Measurements from ENCODE around the gene TAS2R46. TPM values are rescaled to one million over a fixed set of nuclear protein-coding genes. Genes with fewer than 3 reads are reported as not detected.

The TAS2R46 gene
- total RNA-seq, 1 donor from 2014 or later: 0.82 TPM

- DNase-seq (ENCODE audit: low spot score): no peak
- H3K4me3 Mint-ChIP-seq (ENCODE audit: unreplicated experiment): no peak overlapping the region
- H3K36me3 Mint-ChIP-seq (ENCODE audit: low read depth, unreplicated experiment): peaks cover 6% of the 10 kb centered on the region
- no peaks in the 10 kb centered on the region for H3K4me1 Mint-ChIP-seq (ENCODE audit: unreplicated experiment)
- H3K27ac Mint-ChIP-seq (ENCODE audit: unreplicated experiment): no peak overlapping the region
- TF ChIP-seq, protein P1, sequence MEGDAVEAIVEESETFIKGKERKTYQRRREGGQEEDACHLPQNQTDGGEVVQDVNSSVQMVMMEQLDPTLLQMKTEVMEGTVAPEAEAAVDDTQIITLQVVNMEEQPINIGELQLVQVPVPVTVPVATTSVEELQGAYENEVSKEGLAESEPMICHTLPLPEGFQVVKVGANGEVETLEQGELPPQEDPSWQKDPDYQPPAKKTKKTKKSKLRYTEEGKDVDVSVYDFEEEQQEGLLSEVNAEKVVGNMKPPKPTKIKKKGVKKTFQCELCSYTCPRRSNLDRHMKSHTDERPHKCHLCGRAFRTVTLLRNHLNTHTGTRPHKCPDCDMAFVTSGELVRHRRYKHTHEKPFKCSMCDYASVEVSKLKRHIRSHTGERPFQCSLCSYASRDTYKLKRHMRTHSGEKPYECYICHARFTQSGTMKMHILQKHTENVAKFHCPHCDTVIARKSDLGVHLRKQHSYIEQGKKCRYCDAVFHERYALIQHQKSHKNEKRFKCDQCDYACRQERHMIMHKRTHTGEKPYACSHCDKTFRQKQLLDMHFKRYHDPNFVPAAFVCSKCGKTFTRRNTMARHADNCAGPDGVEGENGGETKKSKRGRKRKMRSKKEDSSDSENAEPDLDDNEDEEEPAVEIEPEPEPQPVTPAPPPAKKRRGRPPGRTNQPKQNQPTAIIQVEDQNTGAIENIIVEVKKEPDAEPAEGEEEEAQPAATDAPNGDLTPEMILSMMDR (IDR thresholded peaks at IDR 0.05; ENCODE audit: unreplicated experiment): no peak
- H3K27me3 Mint-ChIP-seq (ENCODE audit: unreplicated experiment): peaks cover 3% of the 10 kb centered on the region
- no peaks in the 10 kb centered on the region for H3K9me3 Mint-ChIP-seq (ENCODE audit: unreplicated experiment)
These were observed 13.5 kb upstream of the TAS2R46 start for GRCh38 chr12:11075642-11076041.

DNA sequence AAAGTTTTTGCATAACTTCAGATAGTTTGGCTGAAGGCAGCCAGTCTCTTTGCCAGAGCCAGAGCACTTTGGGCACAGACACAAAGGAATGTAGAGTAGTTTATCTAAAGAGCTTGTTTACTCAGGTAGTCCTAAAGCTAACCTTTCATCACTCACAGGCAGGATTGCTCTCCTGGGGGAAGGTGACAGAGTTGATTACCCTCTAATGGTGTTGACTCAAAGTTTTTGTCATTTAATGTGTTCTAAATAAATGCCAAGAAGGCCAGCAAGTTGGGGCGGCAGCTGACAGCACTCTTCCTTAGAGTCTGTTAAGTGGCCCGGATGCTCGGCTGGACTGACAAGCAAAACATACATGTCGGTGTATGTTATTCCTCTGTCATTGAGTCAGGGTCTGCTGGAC is 9.3 kb upstream of the TAS2R46 start:
- Mint-ChIP-seq H3K4me3 (ENCODE audit: unreplicated experiment) (no peak overlapping the region), H3K9me3 (ENCODE audit: unreplicated experiment) (no peaks in the 10 kb centered on the region), H3K27me3 (ENCODE audit: unreplicated experiment) (peaks cover 3% of the 10 kb centered on the region), H3K27ac (ENCODE audit: unreplicated experiment) (no peak overlapping the region), H3K4me1 (ENCODE audit: unreplicated experiment) (no peaks in the 10 kb centered on the region), H3K36me3 (ENCODE audit: low read depth, unreplicated experiment) (peaks cover 6% of the 10 kb centered on the region)
- DNase-seq (ENCODE audit: low spot score): no peak
- TF ChIP-seq, protein P1 (IDR thresholded peaks at IDR 0.05; ENCODE audit: unreplicated experiment): no peak

DNA sequence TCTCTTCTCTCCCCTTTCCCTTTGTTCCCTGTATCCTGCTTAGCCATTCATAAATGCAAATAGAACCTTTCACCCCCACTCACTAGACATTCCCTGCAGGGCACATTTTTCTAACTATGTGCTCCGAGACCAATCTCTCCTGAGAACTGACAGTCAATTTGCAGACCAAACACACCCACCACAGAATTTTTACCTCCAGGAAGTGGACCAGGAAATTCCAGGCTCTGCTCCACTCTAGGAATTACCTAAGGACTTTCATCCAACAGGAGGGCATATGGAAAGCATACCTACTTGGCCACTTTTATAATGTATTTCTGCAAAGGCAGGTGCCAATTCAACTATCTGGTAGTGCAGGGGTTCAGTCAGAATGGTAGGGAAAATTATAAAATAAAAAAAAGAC is 8.9 kb upstream of the TAS2R46 start:
- H3K4me1 Mint-ChIP-seq (ENCODE audit: unreplicated experiment): no peaks in the 10 kb centered on the region
- H3K9me3 Mint-ChIP-seq (ENCODE audit: unreplicated experiment): no peaks in the 10 kb centered on the region
- peaks cover 6% of the 10 kb centered on the region for H3K36me3 Mint-ChIP-seq (ENCODE audit: low read depth, unreplicated experiment)
- peaks cover 3% of the 10 kb centered on the region for H3K27me3 Mint-ChIP-seq (ENCODE audit: unreplicated experiment)
- DNase-seq (ENCODE audit: low spot score): no peak
- TF ChIP-seq, protein P1 (IDR thresholded peaks at IDR 0.05; ENCODE audit: unreplicated experiment): no peak
- H3K27ac Mint-ChIP-seq (ENCODE audit: unreplicated experiment): no peak overlapping the region
- H3K4me3 Mint-ChIP-seq (ENCODE audit: unreplicated experiment): no peak overlapping the region

DNA sequence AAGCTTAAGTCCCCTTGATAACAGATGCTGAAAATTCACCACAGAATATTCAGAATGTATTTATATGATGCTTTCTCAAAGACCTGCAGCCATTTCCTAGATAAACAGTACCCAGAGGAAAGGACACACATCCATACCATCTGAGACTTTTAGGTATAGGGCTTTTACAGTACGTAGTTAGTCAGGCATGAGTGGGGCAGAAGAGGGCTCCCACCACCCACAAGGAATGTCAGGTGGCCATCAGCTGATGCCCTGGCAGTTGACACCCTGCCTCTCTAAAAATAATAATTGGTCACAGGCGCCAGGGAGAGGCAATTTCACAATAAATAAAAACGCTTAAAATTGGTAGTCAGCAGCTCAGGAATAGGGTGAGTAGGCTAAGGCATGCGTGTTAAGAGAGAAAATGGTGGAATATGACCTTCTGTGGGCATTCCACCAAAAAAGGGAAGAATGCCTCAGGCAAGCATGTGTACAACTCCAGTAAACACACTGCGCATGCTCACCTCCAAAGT is 7.8 kb upstream of the TAS2R46 start:
- peaks cover 6% of the 10 kb centered on the region for H3K36me3 Mint-ChIP-seq (ENCODE audit: low read depth, unreplicated experiment)
- DNase-seq (ENCODE audit: low spot score): no peak
- no peaks in the 10 kb centered on the region for H3K9me3 Mint-ChIP-seq (ENCODE audit: unreplicated experiment)
- no peak overlapping the region for H3K27ac Mint-ChIP-seq (ENCODE audit: unreplicated experiment)
- TF ChIP-seq, protein P1 (IDR thresholded peaks at IDR 0.05; ENCODE audit: unreplicated experiment): no peak
- H3K4me1 Mint-ChIP-seq (ENCODE audit: unreplicated experiment): no peaks in the 10 kb centered on the region
- H3K4me3 Mint-ChIP-seq (ENCODE audit: unreplicated experiment): no peak overlapping the region
- peaks cover 3% of the 10 kb centered on the region for H3K27me3 Mint-ChIP-seq (ENCODE audit: unreplicated experiment)

- DNase-seq (ENCODE audit: low spot score): no peak
- TF ChIP-seq, protein P1 (IDR thresholded peaks at IDR 0.05; ENCODE audit: unreplicated experiment): no peak
- no peaks in the 10 kb centered on the region for H3K4me1 Mint-ChIP-seq (ENCODE audit: unreplicated experiment)
- H3K4me3 Mint-ChIP-seq (ENCODE audit: unreplicated experiment): no peak overlapping the region
- H3K27me3 Mint-ChIP-seq (ENCODE audit: unreplicated experiment): peaks cover 3% of the 10 kb centered on the region
- H3K27ac Mint-ChIP-seq (ENCODE audit: unreplicated experiment): no peak overlapping the region
- H3K36me3 Mint-ChIP-seq (ENCODE audit: low read depth, unreplicated experiment): peaks cover 5% of the 10 kb centered on the region
- no peaks in the 10 kb centered on the region for H3K9me3 Mint-ChIP-seq (ENCODE audit: unreplicated experiment)
These were observed 5.4 kb upstream of the TAS2R46 start for GRCh38 chr12:11067514-11067913.

All from endothelial cell (in vitro differentiated cells).